Liver (tissue), 3 donors: ENCODE measurements around the gene PFKP.

Experiments used
- GABPA ChIP-seq, 2 donors: IDR thresholded peaks in 1 of 2; conservative IDR thresholded peaks in 1 of 2; 2 replicates each; pipeline ENCODE4 v1.6.1; 2016; ENCODE audit warnings: antibody characterized with exemption in 2 of 2, mild to moderate bottlenecking in 1 of 2, moderate library complexity in 1 of 2
- JUND ChIP-seq, 2 donors: IDR thresholded peaks; 2 replicates each; pipeline ENCODE4 v1.6.1; 2016; ENCODE audit warnings: antibody characterized with exemption in 2 of 2
- SP1 ChIP-seq: IDR thresholded peaks from 2 replicates; pipeline ENCODE4 v1.6.1; 2018; ENCODE audit warnings: antibody characterized with exemption, mild to moderate bottlenecking
- TF ChIP-seq, protein P1 (sequence below): fragments of 150-350 bp; IDR thresholded peaks from 2 replicates; pipeline ENCODE4 v1.5.1; 2017; ENCODE audit warnings: improper control_type of control experiment, low read depth, low read length; ENCODE audit not compliant: missing input control
- donor health status: healthy.
- donor health status: healthy.

DNA sequence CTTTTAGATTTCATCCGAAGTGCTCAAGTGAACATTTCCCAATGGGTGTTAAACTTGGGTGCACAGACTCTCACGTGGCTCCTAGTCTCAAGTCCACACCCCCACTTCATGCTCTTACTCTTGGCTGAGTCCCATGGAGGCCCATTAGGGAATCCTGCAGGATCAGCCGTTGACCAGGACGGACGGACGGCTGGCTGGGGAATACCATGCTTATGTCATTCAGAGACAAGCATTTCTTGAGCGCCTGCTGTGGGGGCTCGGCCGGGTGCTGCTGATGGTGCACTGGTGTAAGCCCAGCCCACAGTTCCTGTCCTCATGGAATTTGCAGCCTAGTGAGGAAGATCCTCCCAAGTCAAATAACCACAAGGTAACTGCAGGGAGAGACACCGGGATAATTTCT, 60.6 kb downstream of the PFKP start:
- no peak for TF ChIP-seq GABPA (IDR thresholded peaks at IDR 0.05 in 1 of 2, conservative IDR thresholded peaks at IDR 0.05 in 1 of 2)
- TF ChIP-seq, protein P1, sequence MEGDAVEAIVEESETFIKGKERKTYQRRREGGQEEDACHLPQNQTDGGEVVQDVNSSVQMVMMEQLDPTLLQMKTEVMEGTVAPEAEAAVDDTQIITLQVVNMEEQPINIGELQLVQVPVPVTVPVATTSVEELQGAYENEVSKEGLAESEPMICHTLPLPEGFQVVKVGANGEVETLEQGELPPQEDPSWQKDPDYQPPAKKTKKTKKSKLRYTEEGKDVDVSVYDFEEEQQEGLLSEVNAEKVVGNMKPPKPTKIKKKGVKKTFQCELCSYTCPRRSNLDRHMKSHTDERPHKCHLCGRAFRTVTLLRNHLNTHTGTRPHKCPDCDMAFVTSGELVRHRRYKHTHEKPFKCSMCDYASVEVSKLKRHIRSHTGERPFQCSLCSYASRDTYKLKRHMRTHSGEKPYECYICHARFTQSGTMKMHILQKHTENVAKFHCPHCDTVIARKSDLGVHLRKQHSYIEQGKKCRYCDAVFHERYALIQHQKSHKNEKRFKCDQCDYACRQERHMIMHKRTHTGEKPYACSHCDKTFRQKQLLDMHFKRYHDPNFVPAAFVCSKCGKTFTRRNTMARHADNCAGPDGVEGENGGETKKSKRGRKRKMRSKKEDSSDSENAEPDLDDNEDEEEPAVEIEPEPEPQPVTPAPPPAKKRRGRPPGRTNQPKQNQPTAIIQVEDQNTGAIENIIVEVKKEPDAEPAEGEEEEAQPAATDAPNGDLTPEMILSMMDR = no peak
- no peak for TF ChIP-seq JUND (IDR thresholded peaks at IDR 0.05)
- no peak for TF ChIP-seq SP1
